ENCODE results near the gene SLC20A1.

DNA sequence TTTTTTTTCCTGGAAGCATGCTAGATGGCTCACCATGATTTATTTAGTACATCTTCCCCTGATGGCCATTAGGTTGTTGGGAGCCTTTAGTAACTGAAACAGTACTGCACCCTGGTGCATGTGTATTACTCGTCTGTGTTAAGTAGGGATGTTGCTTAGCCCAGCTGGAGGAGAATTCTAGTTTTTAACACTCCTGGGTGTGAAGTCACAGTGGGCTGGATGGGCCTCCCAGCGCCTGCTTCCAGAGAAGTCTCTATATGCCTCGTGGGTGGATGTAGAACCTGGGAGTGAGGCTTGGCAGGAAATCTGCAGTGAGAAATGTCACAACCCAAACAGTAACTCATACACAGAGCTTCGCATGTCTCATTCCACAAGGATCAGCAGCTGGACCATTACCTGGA lies 46.1 kb downstream of the SLC20A1 start:
- TF ChIP-seq CTCF (conservative IDR thresholded peaks at IDR 0.05; ENCODE audit: low read depth, low read length) (no peak), EZH2 (IDR thresholded peaks at IDR 0.05; ENCODE audit: low read length, unreplicated experiment) (no peak), EZH2phosphoT487 (IDR thresholded peaks at IDR 0.05; ENCODE audit: borderline replicate concordance, low read length) (no peak)

All from PC-3 (cell line).